Measurements from ENCODE around the gene COL4A6.

COL4A6 gene

GRCh38 chrX:108211301-108211700, 226.9 kb downstream of the COL4A6 start (continued):
- TF ChIP-seq ZIC2 (tag by site-specific recombination; IDR thresholded peaks at IDR 0.05) (no peak), GLI2 (tag by site-specific recombination; IDR thresholded peaks at IDR 0.05; ENCODE audit: borderline replicate concordance, low read depth) (no peak), KLF16 (tag by site-specific recombination; IDR thresholded peaks at IDR 0.05) (no peak)

GRCh38 chrX:108209006-108209554, 229.1 kb downstream of the COL4A6 start:
- TF ChIP-seq ZNF518A (tag by site-specific recombination; conservative IDR thresholded peaks at IDR 0.05; ENCODE audit: low read depth) (no peak), ZNF175 (tag by site-specific recombination; IDR thresholded peaks at IDR 0.05) (no peak), EGR2 (tag by site-specific recombination; IDR thresholded peaks at IDR 0.05; ENCODE audit: low read depth) (no peak), ZBTB17 (tag by site-specific recombination; IDR thresholded peaks at IDR 0.05) (no peak), ZNF148 (tag by site-specific recombination; IDR thresholded peaks at IDR 0.05; ENCODE audit: borderline replicate concordance) (no peak), ZBTB49 (tag by site-specific recombination; IDR thresholded peaks at IDR 0.05; ENCODE audit: low read depth) (no peak), ZNF280D (tag by site-specific recombination; IDR thresholded peaks at IDR 0.05) (no peak), ZNF335 (tag by site-specific recombination; conservative IDR thresholded peaks at IDR 0.05) (no peak), ZNF830 (tag by site-specific recombination; IDR thresholded peaks at IDR 0.05; ENCODE audit: low read depth) (no peak)
- Histone ChIP-seq H3K36me3 (ENCODE audit: control insufficient read depth in 2 of 2, insufficient read depth in 1 of 2, low read length in 2 of 2) (peaks cover 0 to 5% of the 10 kb centered on the region in 2 experiments; a peak in 1 of 3 replicates), H3K27ac (ENCODE audit: extremely low read depth, low read depth, low read length) (no peak overlapping the region), H3K4me3 (ENCODE audit: low read depth, low read length) (no peak overlapping the region), H3K9me3 (ENCODE audit: control insufficient read depth, insufficient read depth, low read depth, low read length) (no peaks in the 10 kb centered on the region), H3K4me1 (ENCODE audit: control insufficient read depth, insufficient read depth, low read length) (no peaks in the 10 kb centered on the region)
- POLR2A ChIA-PET, result no interaction called here
- CTCF ChIA-PET, result interaction anchor here (0.7 to 3.4 kb wide), 3 partner anchors 9 to 16 kb away, joined by 3 to 14 read pairs (median 13); no protein-coding TSS in a partner anchor
